ENCODE measurements around the gene SPTBN1.

Gene SPTBN1

DNA sequence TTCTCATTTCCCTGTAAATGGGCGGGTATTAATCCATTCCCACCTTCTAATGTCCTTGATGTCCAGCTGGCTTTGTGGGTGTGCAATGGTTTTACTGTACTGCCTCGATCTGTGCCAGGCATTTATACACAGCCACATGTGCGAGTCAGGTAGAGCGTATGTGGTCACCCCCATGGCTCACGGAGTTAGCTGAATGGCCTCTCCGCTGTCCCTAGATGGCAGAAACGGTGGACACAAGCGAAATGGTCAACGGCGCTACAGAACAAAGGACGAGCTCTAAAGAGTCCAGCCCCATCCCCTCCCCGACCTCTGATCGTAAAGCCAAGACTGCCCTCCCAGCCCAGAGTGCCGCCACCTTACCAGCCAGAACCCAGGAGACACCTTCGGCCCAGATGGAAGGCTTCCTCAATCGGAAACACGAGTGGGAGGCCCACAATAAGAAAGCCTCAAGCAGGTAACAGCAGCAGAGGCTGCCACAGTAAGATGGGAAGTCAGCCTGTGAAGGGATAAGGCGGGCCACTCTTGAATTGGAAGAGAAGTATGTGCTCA is 208.2 kb downstream of the SPTBN1 start:
- DNase-seq: no peak

DNA sequence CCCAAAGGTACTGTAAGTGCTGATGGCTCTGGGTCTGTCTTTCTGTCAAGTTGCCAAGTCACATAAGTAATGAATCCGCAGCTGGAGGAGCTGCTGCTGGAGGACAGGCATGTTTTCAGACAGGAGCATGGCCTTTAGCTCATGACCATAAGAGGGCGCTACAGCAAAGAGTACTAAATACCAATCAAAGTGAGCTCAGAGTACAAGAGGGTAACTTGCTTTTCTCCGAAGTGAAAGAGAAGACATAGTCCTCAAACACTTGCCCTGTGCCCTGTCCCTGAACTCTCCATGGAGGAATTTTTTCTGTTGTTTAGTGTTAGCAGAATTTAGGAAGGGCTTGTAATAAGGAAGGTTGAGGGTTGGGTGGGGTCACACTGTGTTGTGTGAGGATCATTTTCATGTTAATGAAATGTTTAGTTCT is 209.3 kb downstream of the SPTBN1 start:
- DNase-seq: peak; percentile 58

DNA sequence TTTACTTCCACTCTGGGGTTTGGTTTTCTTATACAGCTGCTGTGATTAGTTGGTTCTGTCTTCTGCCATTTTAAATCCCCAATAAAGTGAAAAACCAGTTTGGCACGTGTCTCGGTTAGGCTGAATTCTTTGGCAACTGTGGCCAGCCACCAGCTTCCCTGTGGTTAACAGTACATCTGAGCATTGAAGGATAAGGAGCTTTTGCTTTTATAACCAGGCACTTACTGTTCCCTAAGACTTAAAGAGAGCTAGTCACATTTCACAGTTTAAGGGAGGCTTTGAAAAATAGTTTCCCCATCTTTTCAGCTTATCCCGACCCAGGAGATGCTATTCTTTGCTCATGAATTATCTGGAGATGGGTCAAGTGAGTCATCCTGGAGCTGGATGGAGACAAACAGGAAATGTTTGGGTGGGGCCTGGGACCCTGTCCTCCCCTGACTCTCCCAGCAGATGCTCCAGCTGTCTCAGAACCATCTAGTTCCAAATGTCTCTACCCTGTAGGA is 210.1 kb downstream of the SPTBN1 start:
- DNase-seq: no peak

DNA sequence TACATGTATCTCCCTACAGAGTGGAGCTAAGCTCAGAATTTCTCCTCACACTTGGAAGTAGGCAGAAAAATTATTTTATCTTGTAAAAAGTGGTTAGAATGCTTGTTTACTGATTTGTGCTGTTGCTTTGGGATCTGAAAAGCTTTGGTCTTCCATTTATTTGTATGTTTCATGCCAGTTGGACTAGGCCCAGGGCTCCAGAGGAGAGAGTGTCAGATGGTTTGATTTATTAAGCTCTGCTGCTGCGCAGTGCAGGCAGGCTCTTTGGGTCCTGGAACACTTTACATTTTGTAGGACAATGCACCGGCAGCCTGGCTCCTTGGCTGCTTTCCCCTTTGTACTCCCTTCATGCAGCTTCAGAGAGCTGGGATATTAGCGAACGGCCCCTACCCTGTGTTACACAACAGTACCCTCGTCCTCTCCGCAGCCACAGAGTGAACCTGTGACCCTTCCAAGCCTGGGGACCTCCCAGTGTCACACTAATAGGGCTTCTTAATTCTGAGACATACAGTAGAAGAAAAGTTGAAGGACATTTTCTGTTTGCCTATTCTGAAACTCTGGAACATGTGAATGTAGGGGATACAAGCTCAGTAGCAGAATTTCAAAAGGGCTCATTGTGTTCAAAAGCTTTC is 210.6 kb downstream of the SPTBN1 start:
- no peak for DNase-seq

DNA sequence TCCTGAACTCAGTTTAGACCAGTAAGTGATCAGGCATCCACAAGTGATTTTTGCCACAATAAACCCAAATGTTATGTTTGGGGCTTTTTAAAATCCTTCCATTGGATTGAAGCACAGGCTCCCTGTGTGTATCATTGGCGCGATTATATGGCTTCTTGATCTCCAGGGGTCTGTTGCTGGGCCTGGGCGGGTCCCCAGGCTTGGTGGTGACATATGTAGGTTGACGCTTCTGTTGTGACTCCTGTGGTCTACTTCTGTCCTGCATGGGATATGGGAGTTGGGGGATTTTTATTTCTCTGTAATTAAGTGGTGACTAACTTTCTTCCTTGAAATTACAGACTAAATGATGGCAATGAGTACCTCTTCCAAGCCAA is 211.1 kb downstream of the SPTBN1 start:
- DNase-seq: no peak

DNA sequence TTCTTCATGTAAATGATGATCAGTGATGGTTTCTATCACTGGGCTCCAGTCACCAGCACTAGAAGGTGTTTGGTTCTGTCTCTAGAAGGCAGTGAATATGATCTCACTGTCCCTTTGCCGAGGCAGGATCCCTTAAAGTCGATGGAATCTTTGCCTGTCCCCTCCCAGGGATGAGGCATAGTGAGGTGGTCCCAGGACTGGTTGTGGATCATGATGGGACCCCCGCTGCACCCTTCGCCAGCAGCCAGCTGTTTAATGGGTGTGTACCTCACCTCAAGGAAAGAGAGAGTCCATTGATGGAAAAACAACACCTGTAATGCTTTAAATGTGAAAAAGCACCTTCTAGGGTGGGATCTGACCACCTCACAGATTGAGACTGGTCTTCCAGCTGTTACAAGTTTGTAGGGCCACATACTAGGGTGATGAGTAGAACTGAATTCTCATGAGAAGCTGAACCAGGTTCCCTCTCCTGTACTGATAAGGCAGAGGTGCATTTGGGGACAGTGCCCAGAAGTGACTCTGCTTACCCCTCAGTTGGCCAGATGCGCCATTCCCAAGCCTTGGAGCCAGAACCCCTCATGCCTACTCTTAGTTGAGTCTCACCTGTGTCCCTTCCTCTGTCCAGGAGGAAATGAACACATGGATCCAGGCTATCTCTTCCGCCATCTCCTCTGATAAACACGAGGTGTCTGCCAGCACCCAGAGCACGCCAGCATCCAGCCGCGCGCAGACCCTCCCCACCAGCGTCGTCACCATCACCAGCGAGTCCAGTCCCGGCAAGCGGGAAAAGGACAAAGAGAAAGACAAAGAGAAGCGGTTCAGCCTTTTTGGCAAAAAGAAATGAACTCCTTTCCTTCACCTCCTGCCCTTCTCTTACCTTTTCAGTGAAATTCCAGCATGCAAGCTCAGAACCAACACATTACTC is 211.9 kb downstream of the SPTBN1 start:
- no peak for DNase-seq

DNA sequence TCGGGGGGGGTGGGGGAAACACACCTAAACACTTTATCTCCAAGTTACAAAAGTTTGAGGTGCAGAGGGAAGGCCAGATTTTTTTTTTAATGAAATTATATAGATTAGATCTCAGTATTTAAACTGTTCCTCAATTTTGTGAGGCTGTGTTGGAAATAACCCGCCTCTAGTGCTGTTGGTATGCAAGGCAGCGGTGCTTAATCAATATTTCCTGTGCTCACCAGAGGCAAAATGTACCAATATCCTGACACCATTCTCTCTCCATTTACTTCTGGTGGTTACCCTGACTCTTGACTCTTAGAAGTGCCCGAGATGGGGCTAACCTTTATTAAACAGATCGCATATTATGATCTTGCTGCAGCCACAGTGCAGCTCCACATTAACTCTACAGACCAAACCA is 212.6 kb downstream of the SPTBN1 start:
- DNase-seq: no peak

DNA sequence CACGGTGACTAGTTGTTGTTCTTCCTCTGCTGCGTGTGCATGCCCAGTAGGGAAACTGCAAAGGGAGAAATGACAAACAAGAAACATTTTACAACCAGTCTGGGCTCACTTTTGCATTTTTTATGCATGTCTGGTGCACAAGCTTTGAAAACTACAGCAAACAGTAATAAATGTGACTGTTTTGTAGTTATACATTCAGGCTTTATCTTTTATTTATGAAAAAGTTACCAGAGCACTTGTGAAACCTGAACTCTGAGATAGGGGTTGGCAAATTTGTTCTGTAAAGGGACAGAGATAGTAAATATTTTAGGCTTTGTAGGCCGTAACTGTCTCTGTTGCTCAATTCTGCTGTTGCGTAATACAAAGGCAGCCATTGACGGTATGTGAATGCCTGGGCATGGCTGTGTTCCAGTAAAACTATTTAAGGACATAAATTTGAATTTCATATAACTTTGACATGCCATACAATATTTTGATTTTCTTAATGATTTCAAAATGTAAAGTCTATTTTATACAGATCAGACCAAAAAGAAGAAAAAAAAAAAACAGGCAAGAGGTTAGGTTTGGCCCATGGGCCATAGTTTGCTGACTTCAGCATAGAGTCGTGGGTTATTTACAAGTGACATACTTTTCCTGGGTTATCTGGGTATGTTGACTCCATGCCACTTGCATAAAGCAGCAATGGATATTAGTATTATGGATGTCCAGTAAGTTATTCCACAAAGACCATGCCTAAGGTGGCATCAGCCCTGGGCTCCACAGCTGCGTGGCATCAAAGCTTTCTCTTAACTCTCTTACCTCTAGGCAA is 213.8 kb downstream of the SPTBN1 start:
- no peak for DNase-seq

DNA sequence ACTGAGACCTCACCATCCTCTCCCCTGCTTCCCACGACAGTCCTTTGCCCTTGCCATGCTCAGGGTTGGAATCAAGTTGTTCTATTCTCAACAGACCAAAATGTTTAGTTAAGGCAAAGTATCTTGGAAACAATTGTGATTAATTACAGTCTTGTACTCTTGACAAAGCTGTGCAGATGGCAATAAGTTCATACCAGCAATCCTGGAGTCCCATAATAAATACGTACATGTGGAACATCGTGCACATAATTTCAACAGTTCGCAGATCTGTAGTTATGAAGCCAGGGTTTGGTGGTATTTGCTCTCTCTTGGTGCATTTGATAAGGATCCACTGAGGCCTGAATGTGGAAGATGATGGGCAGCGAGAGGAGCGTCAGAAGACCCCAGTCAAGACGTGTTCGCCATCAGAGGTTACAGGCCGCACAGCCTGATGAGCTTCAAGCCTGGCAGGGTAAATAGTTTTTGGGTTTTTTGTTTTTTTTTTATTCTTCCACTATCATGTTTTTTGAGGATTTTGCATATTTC is 214.4 kb downstream of the SPTBN1 start:
- DNase-seq: no peak

DNA sequence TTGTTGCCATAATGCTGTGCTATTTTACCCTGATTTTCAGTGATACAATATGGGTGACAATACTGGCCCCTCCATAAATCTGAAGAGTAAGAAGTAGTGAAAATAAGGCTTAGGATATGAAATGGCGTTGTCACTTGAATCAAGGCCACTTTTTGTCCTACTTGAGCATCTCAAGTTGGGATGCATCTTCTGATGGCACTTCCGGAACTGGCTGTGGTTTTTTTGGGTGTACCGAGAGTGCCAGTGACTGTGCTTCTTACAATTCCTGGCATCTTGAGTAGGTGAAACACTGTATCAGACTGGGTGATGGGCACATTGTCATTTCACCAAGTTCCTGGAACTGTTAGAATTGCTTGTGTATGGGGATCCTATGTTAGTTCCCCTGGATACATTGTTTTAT is 214.9 kb downstream of the SPTBN1 start:
- DNase-seq: no peak

DNA sequence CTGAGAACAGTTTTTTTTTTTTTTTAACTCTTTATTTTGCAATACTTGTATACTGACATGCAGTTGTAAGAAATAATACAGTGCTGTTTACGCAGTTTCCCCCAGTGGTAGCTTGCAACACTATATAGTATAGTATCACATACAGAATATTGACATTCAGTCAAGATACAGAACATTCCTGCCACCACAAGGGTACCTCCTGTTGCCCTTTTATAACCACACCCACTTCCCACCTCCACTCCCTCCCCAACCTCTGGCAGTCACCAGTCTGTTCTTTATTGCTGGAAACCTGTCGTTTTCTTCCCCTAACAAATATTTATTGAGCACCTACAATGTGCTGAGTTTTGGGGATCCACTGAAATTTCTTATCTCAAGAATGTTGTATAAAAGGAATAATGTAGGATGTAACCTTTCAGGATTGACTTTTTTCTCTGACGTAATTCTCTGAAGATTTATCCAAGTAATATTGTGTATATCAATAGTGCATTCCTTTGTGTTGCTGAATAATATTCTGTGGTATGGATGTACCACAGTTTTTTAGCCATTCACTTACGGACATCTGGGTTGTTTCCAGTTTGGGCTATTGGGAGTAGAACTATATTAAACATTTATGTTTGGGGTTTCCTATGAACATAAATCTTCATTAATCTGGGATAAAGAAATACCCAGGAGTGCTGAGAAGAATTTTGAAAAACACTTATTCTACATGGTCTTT is 215.9 kb downstream of the SPTBN1 start:
- DNase-seq: no peak

DNA sequence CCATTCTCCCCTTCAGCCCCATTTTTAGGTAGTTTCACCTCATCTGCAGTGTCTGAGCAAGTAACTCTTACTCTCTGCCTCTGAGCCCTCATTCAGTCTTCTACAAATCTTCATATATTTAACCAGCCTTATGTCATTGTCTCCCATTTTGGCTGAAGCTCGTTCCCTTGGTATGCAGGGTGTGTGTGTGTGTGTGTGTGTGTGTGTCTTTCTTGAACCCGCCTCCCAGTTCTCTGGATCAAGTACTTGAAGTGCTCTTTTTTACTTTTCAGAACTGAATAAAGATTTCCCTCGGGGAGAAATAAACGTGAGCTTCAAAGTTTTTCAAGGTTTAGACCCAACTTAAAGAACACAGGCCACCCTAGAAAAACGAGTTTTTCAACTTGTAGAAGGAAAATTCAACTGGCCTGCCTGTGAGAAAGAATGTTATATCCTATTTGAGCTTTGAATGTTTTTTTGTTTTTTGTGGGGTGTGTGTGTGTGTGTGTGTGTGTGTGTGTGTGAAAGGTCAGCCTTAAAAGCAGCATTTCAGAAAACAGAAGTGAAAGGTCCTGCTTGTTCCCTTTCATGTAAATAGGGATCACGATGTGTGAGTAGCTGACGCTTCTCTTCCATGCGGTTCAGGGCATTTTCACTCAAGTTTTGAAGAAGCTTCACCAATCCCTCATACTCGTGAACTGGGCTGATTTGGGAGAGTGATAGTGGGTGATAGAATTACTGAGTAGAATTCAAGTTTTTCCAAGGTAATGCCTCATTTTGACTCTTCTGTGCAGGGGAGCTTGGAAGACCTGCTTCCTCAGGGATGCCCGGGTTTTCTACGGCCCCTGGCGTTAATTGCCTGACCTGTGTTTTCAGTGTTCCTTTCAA is 216.7 kb downstream of the SPTBN1 start:
- DNase-seq: no peak

DNA sequence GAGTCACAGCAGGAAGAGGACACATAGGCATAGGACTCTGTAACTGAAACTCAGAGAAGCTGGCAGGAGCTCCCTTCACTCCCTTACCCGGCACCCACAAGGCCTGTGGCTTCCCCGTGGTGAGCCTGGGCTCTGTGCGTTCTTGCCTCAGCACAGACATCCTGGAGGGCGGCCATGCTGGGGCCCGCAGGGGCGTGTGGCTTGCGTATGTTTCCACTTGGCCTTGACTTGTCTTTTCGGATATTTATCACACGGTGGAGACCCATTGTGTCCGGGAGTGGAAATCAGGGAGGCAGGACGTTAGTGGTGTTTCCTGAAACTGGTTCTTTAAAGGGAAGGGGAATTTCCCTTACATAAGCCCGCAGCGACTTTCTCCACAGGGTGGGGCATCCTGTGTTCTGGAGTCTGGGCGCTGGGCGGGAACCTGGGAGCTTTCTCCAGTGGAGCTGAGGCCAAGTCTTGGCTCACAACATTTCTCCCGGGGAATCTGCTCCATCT is 217.4 kb downstream of the SPTBN1 start:
- DNase-seq: no peak

DNA sequence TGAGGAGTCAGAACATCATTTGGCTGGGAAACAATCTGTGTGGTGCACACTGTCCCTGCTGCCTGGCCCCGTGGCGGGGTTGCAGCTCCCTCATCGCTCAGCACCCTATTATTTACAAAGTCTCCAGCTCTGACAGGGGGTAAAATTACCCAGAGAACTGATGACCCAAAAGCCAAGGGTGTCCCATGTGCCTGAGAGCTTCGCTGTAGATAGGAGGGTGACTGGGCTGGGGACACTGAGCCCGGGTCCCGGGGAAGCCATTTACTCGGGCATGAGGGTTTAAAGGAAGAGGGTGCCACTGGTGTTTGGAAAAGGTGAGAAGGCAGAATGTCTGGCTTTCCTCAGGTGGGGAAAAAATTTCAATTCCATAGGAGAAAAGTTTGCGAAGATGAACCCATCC is 219.2 kb downstream of the SPTBN1 start:
- no peak for DNase-seq

DNA sequence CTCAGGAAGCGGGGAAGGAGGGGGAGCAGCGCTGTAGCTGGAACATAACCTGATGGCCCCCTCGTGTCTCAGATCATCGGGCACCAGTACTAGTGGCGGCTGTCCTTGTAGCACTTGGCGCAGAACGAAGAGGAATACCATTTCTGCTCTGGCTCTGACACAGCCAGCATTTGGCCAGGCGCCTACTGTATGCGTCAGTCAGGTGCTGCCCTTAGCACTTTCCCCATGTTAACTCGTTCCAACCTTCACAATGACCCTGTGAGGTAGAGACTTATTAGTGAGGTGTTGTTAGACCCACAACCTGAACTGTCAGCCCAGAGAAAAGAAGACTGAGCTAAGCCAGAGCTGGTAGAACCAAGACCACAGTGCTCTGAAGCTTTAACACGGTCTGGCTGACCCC is 219.6 kb downstream of the SPTBN1 start:
- no peak for DNase-seq

DNA sequence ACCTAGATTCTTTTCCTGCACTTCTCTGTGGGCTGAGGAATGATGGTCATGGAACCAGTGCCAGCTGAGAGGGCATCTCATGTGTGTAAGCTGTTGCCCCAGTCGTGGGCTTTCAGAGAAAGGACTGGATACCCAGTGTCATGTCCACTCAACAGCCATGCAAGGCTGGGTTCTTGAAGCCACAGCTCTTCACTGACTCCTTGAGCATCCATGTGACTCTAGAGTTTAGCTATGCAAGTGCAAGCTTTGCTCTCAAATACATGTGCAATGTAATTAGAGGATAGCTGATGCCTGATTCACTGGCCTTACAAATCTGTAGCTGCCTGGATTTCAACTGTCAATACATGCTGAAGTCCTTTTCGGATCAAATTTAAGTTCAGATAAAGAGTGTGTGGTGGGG is 220.5 kb downstream of the SPTBN1 start:
- DNase-seq: no peak

DNA sequence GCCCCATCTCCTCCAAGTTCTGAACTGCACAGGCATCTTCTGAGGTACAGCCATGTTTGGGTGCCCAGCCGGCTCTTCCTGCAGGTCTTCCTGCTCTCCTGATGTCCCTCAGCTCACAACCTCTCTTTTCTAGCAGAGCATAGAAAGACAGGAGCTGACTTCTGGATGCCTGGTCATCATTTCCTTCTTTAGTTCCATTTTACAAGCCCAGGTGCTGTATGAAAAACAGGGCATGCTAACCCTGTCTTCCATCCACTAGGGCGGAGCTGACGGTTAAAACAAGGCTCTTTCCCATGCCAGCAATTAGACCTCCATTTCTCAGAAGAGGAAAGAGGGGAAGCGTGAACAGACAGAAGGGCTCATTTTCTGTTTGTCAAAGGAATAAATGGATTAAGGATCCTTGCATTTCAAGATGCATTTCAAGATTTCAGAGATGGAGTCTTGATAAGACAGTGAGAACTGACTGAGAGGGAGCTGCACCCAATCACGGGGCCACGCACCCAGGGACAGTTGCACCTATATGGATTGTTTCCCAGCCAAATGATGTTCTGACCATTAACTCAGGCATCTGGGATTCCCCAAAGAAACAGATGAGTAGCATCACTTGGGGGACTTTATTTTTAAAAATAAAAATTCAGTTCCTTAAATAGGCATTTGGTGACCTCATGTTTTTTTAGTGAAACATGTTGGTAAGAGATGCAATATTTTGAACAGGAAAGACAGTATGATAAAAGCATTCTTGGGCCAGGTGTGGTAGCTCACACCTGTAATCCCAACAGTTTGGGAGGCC is 221.5 kb downstream of the SPTBN1 start:
- DNase-seq: no peak

DNA sequence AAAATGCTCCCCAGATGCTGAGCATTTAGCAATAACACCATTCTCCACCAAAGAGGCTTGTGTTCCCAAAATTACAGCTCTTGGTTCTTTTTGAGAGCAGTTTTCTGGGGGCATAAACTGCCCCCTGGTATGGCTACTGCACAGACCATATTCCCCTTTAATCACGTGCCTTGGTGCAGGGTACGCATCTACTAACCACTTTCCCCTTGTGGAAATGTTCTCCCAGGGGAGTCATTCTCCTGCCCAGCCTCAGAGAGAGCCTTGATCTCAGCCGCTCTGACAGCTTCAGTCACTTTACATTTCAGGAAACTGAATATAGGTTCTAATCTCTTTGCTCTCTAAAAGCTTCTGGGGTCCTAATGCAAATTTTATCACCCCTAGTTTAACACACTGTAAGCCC is 222.6 kb downstream of the SPTBN1 start:
- no peak for DNase-seq

DNA sequence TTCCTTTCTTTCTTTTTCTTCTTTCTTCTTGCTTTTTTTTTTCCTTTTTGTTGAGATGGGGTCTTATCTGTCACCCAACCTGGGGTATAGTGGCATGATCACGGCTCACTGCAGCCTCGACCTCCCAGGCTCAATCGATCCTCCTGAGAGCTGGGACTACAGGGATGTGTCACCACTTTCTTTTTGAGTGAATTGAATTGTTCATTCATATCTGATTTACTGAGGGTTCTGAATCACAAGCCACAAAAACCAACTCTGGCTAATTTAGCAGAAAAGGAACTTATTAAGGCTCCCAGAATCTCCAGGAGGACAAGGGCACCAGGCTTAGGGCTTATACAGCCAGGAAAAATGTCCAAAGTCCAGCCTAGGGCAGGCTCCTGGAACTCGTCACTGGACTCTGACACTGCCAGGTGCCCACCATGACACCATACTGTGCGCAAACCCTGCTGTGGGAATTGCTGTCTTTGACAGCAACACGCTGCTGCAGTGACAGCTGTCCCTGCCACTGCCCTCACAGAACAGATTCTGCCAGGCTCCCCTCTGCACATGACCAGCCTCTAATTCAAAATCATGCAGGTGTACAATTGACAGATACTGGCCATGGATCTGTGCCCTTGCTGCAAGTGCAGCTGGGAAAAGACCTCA is 224.4 kb downstream of the SPTBN1 start:
- DNase-seq: no peak

DNA sequence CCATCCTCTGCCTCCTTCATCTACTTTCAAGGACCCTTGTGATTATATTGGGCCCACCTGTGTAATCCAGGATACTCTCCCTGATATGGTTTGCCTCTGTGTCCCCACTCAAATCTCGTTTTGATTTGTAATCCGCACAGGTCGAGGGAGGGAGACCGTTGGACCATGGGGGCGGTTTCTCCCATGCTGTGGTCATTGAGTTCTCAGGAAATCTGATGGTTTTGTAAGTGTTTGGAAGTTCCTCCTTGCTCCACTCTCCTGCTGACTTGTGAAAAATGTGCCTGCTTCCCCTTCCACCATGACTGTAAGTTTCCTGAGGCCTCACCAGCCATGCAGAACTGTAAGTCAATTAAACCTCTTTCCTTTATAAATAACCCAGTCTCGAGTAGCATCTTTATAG is 225.3 kb downstream of the SPTBN1 start:
- no peak for DNase-seq
